Measurements from ENCODE around the gene MEGF11.

The MEGF11 gene

GRCh38 chr15:66239514-66239913 lies 14.0 kb downstream of the MEGF11 start:
- DNase-seq (ENCODE audit: low read depth): no peak

DNA sequence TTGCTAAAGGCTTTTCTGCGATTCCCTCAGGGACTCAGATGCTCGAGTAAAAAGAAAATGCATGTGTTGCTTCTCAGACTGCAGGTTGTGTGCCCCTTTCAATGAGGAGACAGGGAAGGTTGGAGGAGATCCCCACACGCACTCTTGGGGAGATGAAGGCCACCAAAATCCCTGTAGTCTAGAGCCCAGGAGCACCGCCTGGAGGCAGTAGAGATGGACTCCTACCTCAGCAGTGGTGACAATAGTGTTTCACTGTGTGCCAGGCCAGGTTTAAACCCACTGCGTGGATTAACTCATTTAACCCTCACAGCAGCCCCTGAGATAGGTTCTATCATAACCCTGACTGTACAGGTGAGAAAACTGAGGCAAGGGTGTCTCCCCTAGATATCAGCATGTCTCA lies 15.2 kb downstream of the MEGF11 start:
- DNase-seq (ENCODE audit: low read depth): no peak

DNA sequence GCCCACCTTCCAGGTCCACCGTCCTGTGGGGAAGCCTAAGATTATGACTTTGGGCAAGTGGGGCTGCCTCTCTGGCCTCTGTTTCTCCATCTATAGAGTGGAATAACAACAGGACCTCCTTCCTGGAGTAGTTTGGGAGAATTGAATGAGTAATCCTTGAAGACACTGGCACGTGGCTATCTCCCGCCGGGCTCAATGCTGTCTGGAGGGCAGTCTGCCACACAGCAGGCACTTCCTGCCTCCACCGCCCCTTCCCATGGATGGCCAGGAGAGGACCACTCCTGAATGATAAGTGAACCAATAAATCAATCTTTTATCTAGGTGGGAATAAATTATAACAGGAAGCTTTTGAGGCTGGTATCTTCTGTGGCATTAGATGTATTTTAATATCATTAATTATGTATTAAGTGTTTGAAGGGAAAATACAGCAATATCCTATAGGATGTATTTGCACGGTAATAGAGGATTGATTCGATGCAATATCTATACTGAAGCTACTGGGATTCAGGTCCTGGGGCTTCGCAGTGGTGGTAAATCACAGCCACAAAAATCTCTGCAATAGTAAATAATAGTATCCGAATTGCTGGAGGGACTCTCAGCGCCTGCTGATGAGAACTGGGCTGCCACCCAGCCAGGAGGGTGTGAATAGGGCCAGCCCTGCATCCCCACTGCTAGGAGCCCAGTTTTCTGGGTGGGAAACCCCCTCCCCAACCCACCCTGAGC lies 15.9 kb downstream of the MEGF11 start:
- DNase-seq (ENCODE audit: low read depth): no peak

DNA sequence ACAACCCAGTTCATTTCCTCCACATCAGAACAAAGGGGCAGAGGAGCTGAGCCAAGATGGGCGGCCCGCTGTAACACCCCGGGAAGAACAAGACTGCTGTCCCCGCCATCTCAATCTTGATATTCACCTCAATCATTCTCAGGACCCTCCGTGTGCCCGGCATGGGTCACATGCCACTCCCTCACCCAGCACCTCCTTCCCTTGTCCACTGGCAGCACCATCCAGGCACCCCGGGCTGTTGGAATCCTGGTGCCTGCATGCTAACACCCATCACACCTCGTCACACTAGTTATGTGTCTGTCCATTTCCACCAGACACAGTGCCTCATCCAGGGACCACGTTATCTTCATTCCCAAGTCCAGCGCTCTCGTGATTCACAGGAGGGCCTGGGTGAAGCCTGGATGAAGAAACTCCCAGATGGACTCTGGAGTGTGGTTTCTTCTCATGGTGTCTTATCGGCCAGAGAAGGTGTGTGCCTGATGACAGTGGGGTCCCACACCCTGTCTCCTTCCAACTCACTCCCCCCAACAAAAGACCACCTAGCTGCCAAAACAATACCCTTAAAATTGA lies 16.7 kb downstream of the MEGF11 start:
- DNase-seq (ENCODE audit: low read depth): no peak

- DNase-seq (ENCODE audit: low read depth): no peak
These were observed 17.7 kb downstream of the MEGF11 start for GRCh38 chr15:66235866-66236265.

GRCh38 chr15:66234798-66235197 lies 18.8 kb downstream of the MEGF11 start:
- no peak for DNase-seq (ENCODE audit: low read depth)

- DNase-seq (ENCODE audit: low read depth): no peak
These were observed 19.8 kb downstream of the MEGF11 start for GRCh38 chr15:66233487-66234415.

DNA sequence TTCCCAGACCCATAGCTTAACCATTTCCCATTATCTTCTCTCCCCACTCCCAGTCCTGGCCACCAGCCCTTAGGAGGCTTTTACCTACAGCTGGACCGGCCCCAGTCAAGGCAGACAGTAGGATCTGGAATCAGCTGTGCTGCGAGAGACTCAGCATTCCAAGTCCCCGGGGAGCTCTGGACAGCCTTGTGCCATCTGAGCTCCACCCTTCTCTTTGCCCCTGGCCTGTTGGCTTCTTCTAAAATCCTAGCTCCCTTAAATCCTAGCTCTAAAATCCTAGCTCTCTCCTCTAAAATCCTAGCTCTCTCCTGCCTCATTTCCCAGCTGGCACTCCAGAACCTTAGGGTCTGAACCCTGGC lies 21.3 kb downstream of the MEGF11 start:
- DNase-seq (ENCODE audit: low read depth): no peak

DNA sequence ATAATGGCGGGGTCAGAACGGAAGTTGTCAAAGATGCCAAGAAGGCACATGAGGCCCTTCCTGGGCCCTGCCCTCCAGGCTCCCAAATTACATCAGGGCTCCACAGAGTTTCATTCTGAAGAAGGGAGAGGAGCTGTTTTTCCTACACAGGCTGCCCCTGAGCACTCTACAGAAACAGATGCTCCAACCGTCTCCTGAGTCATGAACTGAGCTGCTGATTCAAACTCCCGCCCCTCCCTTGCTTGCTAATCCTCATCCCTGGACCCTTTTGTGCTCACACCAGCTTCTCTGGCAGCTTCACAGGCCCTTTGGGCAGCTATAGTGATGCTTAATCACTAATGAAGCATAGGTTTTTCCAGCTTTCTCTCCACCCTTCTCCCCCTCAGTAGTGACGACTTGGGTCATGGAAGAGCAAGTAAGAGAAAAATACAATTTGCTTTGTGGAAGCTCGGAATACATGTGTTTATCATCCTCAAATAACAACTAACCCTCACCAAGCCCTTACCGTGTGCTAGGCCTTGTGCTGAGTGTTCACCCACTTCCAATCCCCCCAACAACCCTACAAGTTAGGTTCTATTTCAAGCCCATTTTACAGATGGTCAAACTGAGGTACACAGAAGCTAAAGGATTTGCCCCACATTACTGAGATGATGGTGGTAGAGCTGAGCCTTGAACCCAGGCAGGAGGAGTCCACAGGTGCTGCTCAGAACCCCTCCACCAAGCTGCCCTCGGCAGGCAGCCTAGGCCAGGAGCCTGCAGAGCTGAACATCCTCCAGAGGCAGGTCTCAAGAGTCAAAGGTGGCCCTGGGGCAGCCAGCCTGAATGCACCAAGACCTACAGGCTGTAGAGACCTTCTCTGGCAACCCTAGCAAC lies 21.9 kb downstream of the MEGF11 start:
- no peak for DNase-seq (ENCODE audit: low read depth)

GRCh38 chr15:66229790-66230465 lies 23.6 kb downstream of the MEGF11 start:
- no peak for DNase-seq (ENCODE audit: low read depth)

- no peak for DNase-seq (ENCODE audit: low read depth)
These were observed 24.5 kb downstream of the MEGF11 start for GRCh38 chr15:66228807-66229735.

GRCh38 chr15:66226736-66227135 lies 26.8 kb downstream of the MEGF11 start:
- DNase-seq (ENCODE audit: low read depth): no peak

- DNase-seq (ENCODE audit: low read depth): no peak
These were observed 27.8 kb downstream of the MEGF11 start for GRCh38 chr15:66225656-66226274.

- no peak for DNase-seq (ENCODE audit: low read depth)
These were observed 28.6 kb downstream of the MEGF11 start for GRCh38 chr15:66224946-66225345.

- no peak for DNase-seq (ENCODE audit: low read depth)
These were observed 31.0 kb downstream of the MEGF11 start for GRCh38 chr15:66222273-66223198.

- DNase-seq (ENCODE audit: low read depth): no peak
These were observed 32.4 kb downstream of the MEGF11 start for GRCh38 chr15:66221126-66221525.

DNA sequence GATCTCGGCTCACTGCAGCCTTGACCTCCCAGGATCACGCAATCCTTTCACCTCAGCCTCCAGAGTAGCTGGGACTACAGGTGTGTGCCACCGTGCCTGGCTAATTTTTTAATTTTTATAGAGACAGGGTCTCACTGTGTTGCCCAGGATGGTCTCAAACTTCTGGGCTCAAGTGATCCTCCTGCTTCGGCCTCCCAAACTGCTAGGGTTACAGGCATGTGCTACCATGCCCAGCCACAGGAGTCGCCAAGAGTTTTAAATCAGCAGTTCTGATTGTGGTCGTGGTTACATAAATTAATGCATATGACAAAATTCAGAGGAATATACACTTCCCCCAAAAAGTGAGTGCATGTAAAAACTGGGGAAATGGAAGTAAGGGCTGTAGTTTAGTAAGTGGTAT lies 32.9 kb downstream of the MEGF11 start:
- DNase-seq (ENCODE audit: low read depth): no peak

GRCh38 chr15:66219339-66219738 lies 34.2 kb downstream of the MEGF11 start:
- DNase-seq (ENCODE audit: low read depth): no peak

DNA sequence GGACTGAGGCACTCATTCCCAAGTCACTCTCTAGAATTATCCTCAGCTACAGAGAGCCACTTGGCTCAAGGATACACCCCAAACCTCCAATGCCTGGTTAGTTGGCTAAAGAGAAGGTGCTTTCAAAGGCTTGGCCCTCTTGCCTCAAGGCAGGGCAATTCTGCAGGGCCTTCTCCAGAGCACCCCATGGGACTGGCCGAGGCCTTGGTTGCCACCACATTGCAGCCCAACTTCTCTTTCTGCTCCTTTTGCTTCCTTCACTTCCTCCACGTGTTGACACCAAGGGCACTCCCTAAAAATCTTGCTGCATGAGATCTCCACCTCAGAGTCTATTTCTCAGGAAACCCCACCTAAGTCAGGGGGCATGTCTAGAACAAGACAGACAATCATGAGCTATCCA lies 36.7 kb downstream of the MEGF11 start:
- DNase-seq (ENCODE audit: low read depth): no peak
